ENCODE measurements around the gene OR4C15.

The OR4C15 gene

GRCh38 chr11:55554169-55554568 lies at the start of gene OR4C15:
Gene OR4C15, plus strand, starts transcription at chr11:55554469. Its CDS starts 0 bp downstream, at chr11:55554469.
- in situ Hi-C loops (cut with HindIII; ENCODE audit: low pct_ligation_motif_present, low pct_unique_long_range_greater_than_20kb, low sequenced_read_pairs): no loop called here
- no peak for DNase-seq

- no peak for DNase-seq
- in situ Hi-C loops (cut with HindIII; ENCODE audit: low pct_ligation_motif_present, low pct_unique_long_range_greater_than_20kb, low sequenced_read_pairs): no loop called here
These were observed 17.6 kb downstream of the OR4C15 start, which contains the start of gene OR4C16 for GRCh38 chr11:55571828-55572227. Gene OR4C16, plus strand, starts transcription at chr11:55572128. Its CDS starts 0 bp downstream, at chr11:55572128.

- no peak for DNase-seq
- in situ Hi-C loops (cut with HindIII; ENCODE audit: low pct_ligation_motif_present, low pct_unique_long_range_greater_than_20kb, low sequenced_read_pairs): no loop called here
These were observed 18.3 kb downstream of the OR4C15 start for GRCh38 chr11:55572548-55572947.
